ENCODE data around the gene SETD7.

DNA sequence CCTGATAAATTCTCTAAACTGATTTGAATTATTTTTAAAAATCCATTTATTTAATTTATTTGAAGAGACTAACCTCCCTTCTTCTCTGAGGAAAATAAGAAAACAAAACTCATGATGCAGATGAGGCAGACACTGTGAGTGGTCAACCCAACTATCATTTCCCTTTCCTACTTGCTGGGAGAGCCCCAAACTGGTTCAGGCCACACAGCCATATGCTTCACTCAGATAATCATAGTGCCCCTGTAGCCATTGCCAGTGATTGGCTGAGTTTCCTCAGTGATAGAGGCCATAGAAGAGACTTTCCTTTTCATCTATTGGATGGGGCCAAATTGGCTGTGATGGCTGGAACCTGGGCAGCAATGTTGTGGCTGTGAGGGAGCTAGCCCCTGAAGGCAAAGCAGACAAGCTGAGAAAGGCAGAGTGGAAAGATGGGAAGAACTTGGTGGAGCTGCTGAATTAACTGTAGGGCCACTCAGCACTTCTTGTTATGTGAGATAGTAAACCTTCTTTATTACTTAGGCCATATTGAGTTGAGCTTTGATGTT lies 52.3 kb downstream of the SETD7 start:
- TF ChIP-seq GATA2 (IDR thresholded peaks at IDR 0.05; ENCODE audit: low read depth, low read length) (no peak), GATA3 (IDR thresholded peaks at IDR 0.05; ENCODE audit: low read depth, low read length) (no peak)
